Adrenal gland (tissue), 5 donors: Measurements from ENCODE around the gene BTBD19.

Experiments used
- POLR2A ChIP-seq, 2 donors: fragments of 450-650 bp; IDR thresholded peaks; one replicate each; pipeline ENCODE4 v1.6.1; 2017; ENCODE audit warnings: antibody characterized with exemption in 2 of 2, mild to moderate bottlenecking in 2 of 2, moderate library complexity in 1 of 2
- TF ChIP-seq, protein P1 (sequence below), 6 experiments: fragments of 450-650 bp in 4 of 6; fragments of 200-600 bp in 2 of 6; sonication (generic) in 1 of 6; IDR thresholded peaks; 1 replicate in 5 of 6; 2 replicates in 1 of 6; pipeline versions ENCODE4 v1.5.1 to v1.8.0; 2016 to 2021; ENCODE audit warnings: antibody characterized with exemption in 6 of 6, mild to moderate bottlenecking in 2 of 6, moderate library complexity in 1 of 6
- donor health status: DM: no; HTN: no; CAD: no.

DNA sequence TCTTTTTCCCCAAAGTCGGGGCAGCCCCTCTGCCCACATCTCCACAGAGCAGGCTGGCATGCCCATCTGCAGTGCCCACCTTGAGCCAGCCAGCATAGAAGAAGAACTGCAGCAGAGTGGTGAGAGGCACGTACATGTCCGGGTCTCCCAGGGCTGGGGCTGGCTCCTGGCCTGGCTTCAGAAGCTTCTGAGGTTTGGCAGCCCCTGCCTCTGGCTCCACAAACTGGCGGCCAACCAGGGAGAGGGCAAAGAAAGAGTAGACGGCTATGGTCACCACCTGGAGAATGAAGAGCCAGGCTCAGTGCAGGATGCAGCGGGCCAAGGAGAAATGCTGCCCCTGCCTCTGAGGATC is 23.3 kb upstream of the BTBD19 start:
- TF ChIP-seq, protein P1, sequence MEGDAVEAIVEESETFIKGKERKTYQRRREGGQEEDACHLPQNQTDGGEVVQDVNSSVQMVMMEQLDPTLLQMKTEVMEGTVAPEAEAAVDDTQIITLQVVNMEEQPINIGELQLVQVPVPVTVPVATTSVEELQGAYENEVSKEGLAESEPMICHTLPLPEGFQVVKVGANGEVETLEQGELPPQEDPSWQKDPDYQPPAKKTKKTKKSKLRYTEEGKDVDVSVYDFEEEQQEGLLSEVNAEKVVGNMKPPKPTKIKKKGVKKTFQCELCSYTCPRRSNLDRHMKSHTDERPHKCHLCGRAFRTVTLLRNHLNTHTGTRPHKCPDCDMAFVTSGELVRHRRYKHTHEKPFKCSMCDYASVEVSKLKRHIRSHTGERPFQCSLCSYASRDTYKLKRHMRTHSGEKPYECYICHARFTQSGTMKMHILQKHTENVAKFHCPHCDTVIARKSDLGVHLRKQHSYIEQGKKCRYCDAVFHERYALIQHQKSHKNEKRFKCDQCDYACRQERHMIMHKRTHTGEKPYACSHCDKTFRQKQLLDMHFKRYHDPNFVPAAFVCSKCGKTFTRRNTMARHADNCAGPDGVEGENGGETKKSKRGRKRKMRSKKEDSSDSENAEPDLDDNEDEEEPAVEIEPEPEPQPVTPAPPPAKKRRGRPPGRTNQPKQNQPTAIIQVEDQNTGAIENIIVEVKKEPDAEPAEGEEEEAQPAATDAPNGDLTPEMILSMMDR (IDR thresholded peaks at IDR 0.05) = no peak
- no peak for TF ChIP-seq POLR2A (IDR thresholded peaks at IDR 0.05)
